BJ (cell line): ENCODE measurements around the gene KCNJ4. TPM values are rescaled to one million over a fixed set of nuclear protein-coding genes. Genes with fewer than 3 reads are reported as not detected.

ENCODE experiments used
- CTCF ChIA-PET: fragments of 350-600 bp; formaldehyde crosslinking; extraction: SDS; loops from one replicate; lab custom pipeline; 2021; ENCODE audit warnings: antibody characterized with exemption, inconsistent platforms; lab: Yijun Ruan, JAX
- POLR2A ChIA-PET: fragments of 300-600 bp; sonication (Branson Sonifier 250); formaldehyde crosslinking; extraction: SDS; loops from one replicate; lab custom pipeline; 2021; ENCODE audit warnings: antibody characterized with exemption; lab: Charles Lee
- DNase-seq: peaks from one replicate; pipeline ENCODE4 v3.0.0-alpha.2; 2011; ENCODE audit warnings: low read depth
- H3K27me3 ChIP-seq: 2 replicates; pipeline ENCODE4 v1.6.0; 2011; ENCODE audit warnings: low read length; ENCODE audit not compliant: control insufficient read depth, insufficient read depth
- H3K36me3 ChIP-seq: 2 replicates; pipeline ENCODE4 v1.5.1; 2011; ENCODE audit warnings: low read length; ENCODE audit not compliant: control insufficient read depth, insufficient read depth
- H3K4me3 ChIP-seq: 2 replicates; pipeline ENCODE4 v1.5.1; 2011; ENCODE audit warnings: low read depth, mild to moderate bottlenecking, control low read depth, low read length
- polyA plus RNA-seq: library from polyadenylated mRNA; depleted of rRNA; stranded (reverse); fragments of >200 nt; gene quantifications from 2 replicates; pipeline ENCODE4 v1.2.3, GENCODE V29; 2011
- TF ChIP-seq, protein P1 (sequence below): IDR thresholded peaks from 2 replicates; pipeline ENCODE4 v1.5.1; 2011; ENCODE audit warnings: low read depth, mild to moderate bottlenecking, control low read depth, inconsistent platforms, low read length, moderate library complexity; ENCODE audit not compliant: insufficient read depth

The KCNJ4 gene
- polyA plus RNA-seq, 1 experiment = not detected

DNA sequence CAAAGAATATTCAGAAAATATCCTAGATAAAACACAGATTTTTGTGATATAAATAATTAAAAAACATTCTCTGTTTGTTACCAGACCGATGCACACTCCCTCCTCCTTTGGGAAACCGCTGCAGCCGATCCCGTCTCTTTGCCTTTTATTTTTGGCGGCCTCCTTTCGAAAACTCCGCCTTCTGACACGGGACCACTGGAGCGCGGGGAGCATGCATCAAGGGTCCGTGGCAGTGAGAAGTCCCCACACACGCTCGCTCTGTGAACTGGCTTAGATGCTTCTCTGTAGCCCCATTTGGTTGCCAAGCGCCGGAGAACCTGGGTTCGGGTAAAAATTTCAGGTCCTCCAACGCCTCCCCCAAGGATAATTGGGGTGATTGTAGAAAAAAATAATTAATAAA lies 34.1 kb upstream of the KCNJ4 start:
- ChIA-PET CTCF (no interaction called here), POLR2A (no interaction called here)
- H3K27me3 ChIP-seq = no peaks in the 10 kb centered on the region
- peaks cover 43% of the 10 kb centered on the region for H3K36me3 ChIP-seq
- no peak overlapping the region for H3K4me3 ChIP-seq
- TF ChIP-seq, protein P1, sequence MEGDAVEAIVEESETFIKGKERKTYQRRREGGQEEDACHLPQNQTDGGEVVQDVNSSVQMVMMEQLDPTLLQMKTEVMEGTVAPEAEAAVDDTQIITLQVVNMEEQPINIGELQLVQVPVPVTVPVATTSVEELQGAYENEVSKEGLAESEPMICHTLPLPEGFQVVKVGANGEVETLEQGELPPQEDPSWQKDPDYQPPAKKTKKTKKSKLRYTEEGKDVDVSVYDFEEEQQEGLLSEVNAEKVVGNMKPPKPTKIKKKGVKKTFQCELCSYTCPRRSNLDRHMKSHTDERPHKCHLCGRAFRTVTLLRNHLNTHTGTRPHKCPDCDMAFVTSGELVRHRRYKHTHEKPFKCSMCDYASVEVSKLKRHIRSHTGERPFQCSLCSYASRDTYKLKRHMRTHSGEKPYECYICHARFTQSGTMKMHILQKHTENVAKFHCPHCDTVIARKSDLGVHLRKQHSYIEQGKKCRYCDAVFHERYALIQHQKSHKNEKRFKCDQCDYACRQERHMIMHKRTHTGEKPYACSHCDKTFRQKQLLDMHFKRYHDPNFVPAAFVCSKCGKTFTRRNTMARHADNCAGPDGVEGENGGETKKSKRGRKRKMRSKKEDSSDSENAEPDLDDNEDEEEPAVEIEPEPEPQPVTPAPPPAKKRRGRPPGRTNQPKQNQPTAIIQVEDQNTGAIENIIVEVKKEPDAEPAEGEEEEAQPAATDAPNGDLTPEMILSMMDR = no peak
- DNase-seq = no peak

DNA sequence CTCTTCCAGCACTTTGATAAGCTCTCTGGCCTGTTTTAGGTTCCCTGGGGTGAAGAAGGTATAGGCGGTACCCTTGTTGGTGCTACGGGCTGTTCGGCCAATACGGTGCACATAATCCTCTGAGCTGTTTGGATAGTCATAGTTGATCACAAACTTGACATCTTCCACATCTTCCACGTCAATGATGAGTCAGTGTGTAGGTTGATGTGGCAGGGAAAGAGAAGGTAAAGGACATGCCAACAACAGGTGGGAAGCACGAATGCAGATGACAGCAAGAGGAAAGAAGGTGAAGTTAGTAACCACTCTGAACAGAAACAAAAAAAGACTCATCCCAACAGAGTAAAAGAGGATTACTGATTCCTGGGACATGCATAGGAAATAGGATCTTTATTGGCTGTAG lies 32.9 kb upstream of the KCNJ4 start:
- no peak for DNase-seq
- H3K27me3 ChIP-seq = no peaks in the 10 kb centered on the region
- no peak overlapping the region for H3K4me3 ChIP-seq
- CTCF ChIA-PET = interaction anchor here (1.1 to 1.3 kb wide), 2 partner anchors 14 to 85 kb away, joined by 3 to 4 read pairs; no protein-coding TSS in a partner anchor
- POLR2A ChIA-PET = no interaction called here
- H3K36me3 ChIP-seq = peaks cover 39% of the 10 kb centered on the region
- TF ChIP-seq, protein P1 = no peak

DNA sequence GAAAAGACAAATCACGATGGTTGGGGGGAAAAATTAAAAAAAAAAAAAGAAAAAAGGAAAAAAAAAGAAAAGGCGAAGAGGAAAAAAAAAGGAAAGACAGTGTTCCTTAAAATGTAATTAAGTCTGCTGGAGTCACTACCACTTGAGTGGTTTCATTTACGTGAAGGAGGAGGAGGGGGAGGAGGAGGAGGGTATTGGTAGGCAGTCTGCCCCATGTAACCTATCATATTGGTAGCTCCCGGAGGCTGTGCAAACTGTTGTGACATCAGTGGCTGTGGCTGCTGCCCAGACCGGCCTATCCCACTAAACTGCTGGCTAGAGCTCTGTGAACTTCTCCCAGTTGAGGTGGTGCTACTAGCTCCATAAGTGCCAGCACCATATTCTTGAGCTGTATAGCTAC lies 30.8 kb upstream of the KCNJ4 start:
- ChIA-PET CTCF (interaction anchor here (0.8 to 1.1 kb wide), 3 partner anchors 9 to 86 kb away, joined by 3 to 6 read pairs (median 3); no protein-coding TSS in a partner anchor), POLR2A (interaction anchor here (0.6 kb wide), 1 partner anchor 10 kb away, joined by 7 read pairs; no protein-coding TSS in a partner anchor)
- H3K36me3 ChIP-seq = peaks cover 37% of the 10 kb centered on the region
- TF ChIP-seq, protein P1 = no peak
- no peak for DNase-seq
- H3K4me3 ChIP-seq = no peak overlapping the region
- H3K27me3 ChIP-seq = no peaks in the 10 kb centered on the region

DNA sequence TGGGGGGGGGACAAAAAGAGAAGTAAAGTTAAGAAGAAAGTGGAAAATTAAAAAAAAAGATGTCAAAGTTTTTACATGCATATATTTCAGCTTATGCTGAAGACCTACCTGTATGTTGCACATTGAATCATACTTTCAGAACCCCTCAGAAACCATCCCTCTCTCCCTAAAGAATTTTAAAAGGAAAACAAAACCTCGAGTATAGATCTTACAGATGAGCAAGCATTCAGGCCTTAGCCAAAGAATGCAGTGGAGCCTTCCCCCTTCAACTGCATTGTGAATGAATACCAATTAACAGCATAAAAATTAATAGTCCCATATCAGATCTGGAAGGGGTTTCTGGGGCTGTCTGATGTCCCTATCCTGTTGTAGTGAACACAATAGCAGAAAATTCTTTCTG lies 29.2 kb upstream of the KCNJ4 start:
- TF ChIP-seq, protein P1 = no peak
- POLR2A ChIA-PET = no interaction called here
- Histone ChIP-seq H3K4me3 (no peak overlapping the region), H3K27me3 (no peaks in the 10 kb centered on the region), H3K36me3 (peaks cover 28% of the 10 kb centered on the region)
- no peak for DNase-seq
- CTCF ChIA-PET = interaction anchor here (0.7 to 1.3 kb wide), 2 partner anchors 16 to 87 kb away, joined by 3 read pairs; partner anchors contain the start of gene KDELR3

DNA sequence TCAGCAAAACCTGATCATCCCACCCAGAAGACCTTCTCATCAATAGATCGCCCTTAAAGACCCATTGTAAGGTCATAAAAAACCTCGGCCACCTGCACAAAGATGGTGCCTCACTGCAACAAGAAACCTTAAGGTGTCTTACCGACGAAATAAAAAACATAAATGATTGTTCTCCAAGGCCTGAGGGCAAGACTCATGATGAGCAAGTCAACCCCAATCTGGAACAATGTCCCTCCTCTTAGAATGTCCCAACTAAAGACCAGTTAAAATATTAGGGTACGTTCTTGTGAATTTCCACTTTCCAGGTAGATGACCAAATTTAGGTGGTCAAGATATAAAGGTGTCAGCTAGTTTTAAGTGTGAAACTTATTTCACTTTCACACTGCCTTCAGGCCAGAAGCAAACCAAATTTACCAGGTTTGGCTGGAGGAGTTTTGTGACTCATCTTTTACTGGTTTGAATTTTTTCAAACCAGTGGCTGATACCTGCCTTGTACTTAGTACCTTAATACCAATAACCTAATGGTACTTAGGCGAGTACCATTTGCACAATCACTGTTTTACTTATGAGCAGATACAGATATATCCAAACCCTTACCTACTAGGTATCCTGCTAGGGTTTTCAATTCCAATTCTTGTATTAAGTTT lies 27.8 kb upstream of the KCNJ4 start:
- POLR2A ChIA-PET = no interaction called here
- CTCF ChIA-PET = interaction anchor here (1.3 to 2.9 kb wide), 2 partner anchors 89 to 430 kb away, joined by 3 to 7 read pairs; no protein-coding TSS in a partner anchor
- H3K27me3 ChIP-seq = no peaks in the 10 kb centered on the region
- peaks cover 21% of the 10 kb centered on the region for H3K36me3 ChIP-seq
- no peak for DNase-seq
- TF ChIP-seq, protein P1 = no peak
- H3K4me3 ChIP-seq = no peak overlapping the region
